ENCODE data around the gene CLEC2B.

Gene CLEC2B

GRCh38 chr12:9848899-9849298 is 20.3 kb downstream of the CLEC2B start:
- in situ Hi-C loops (cut with HindIII; ENCODE audit: low sequenced_read_pairs): no loop called here
- TF ChIP-seq CTCF (IDR thresholded peaks at IDR 0.05; ENCODE audit: low read depth, low read length, missing control alignments): no peak
- no peak for DNase-seq (ENCODE audit: low read depth)

GRCh38 chr12:9843407-9843806 is 25.7 kb downstream of the CLEC2B start:
- TF ChIP-seq CTCF (IDR thresholded peaks at IDR 0.05; ENCODE audit: low read depth, low read length, missing control alignments): no peak
- DNase-seq (ENCODE audit: low read depth): no peak
- H3K4me3 ChIP-seq (ENCODE audit: low read depth, low read length): no peak overlapping the region
- in situ Hi-C loops (cut with HindIII; ENCODE audit: low sequenced_read_pairs): no loop called here

More at GRCh38 chr12:9848899-9849298, 20.3 kb downstream of the CLEC2B start:
- H3K4me3 ChIP-seq (ENCODE audit: low read depth, low read length): no peak overlapping the region

GRCh38 chr12:9831720-9832119 is 37.4 kb downstream of the CLEC2B start:
- no peak overlapping the region for H3K4me3 ChIP-seq (ENCODE audit: low read depth, low read length)
- TF ChIP-seq CTCF (IDR thresholded peaks at IDR 0.05; ENCODE audit: low read depth, low read length, missing control alignments): no peak
- DNase-seq (ENCODE audit: low read depth): no peak
- in situ Hi-C loops (cut with HindIII; ENCODE audit: low sequenced_read_pairs): no loop called here

- DNase-seq (ENCODE audit: low read depth): no peak
These were observed 39.2 kb downstream of the CLEC2B start for GRCh38 chr12:9829982-9830381.

GRCh38 chr12:9829483-9829882 is 39.7 kb downstream of the CLEC2B start:
- TF ChIP-seq CTCF (IDR thresholded peaks at IDR 0.05; ENCODE audit: low read depth, low read length, missing control alignments): no peak
- in situ Hi-C loops (cut with HindIII; ENCODE audit: low sequenced_read_pairs): no loop called here
- no peak overlapping the region for H3K4me3 ChIP-seq (ENCODE audit: low read depth, low read length)
- no peak for DNase-seq (ENCODE audit: low read depth)

More at GRCh38 chr12:9829982-9830381, 39.2 kb downstream of the CLEC2B start:
- in situ Hi-C loops (cut with HindIII; ENCODE audit: low sequenced_read_pairs): no loop called here
- no peak overlapping the region for H3K4me3 ChIP-seq (ENCODE audit: low read depth, low read length)
- TF ChIP-seq CTCF (IDR thresholded peaks at IDR 0.05; ENCODE audit: low read depth, low read length, missing control alignments): no peak

GRCh38 chr12:9827209-9827888 is 41.8 kb downstream of the CLEC2B start, which contains the start of gene KLRF1:
Gene KLRF1 (plus strand): TSS chr12:9827481. CDS start chr12:9827545, 64 bp downstream.
- in situ Hi-C loops (cut with HindIII; ENCODE audit: low sequenced_read_pairs): no loop called here
- no peak for TF ChIP-seq CTCF (IDR thresholded peaks at IDR 0.05; ENCODE audit: low read depth, low read length, missing control alignments)
- no peak for DNase-seq (ENCODE audit: low read depth)
- no peak within 1 kb of the TSS for H3K4me3 ChIP-seq (ENCODE audit: low read depth, low read length)

Data from astrocyte of the cerebellum (primary cell).